PC-9 (cell line): ENCODE data around the gene LARP4B.

Experiments used
- CTCF ChIP-seq: fragments of 200-600 bp; sonication (generic); conservative IDR thresholded peaks from 2 replicates; pipeline ENCODE4 v1.6.1; 2017; ENCODE audit warnings: mixed run types, antibody characterized with exemption, mild to moderate bottlenecking, moderate library complexity
- EZH2 ChIP-seq: fragments of 200-600 bp; sonication (generic); IDR thresholded peaks from 2 replicates; pipeline ENCODE4 v1.8.0; 2017; ENCODE audit warnings: antibody characterized with exemption, low read depth

GRCh38 chr10:805620-806305 lies 125.7 kb downstream of the LARP4B start:
- TF ChIP-seq EZH2 (no peak), CTCF (no peak)
